Pancreas (tissue), 10 donors: ENCODE results near the gene THEMIS2. TPM values are rescaled to one million over a fixed set of nuclear protein-coding genes. Genes with fewer than 3 reads are reported as not detected.
A peak's percentile ranks its signal among the peaks of the same experiment; 100 is the strongest.
"Not testable (repeated sequence)": the region's sequence is repeated elsewhere in the genome, so short reads cannot be mapped to it uniquely, and the experiment has no call there.

Experiments
- ATAC-seq, 4 donors: fragments of 200-7000 bp; cut with Tn5 transposase; one replicate each; pipeline versions ENCODE4 v1.8.0 to v1.9.1; 2020; ENCODE audit warnings: mild to moderate bottlenecking in 4 of 4, moderate library complexity in 4 of 4
- DNase-seq, 6 donors: peaks; one replicate each; pipeline ENCODE4 v3.0.0-alpha.2; 2020
- FAIRE-seq: peaks from 2 replicates; lab custom pipeline; 2012; peaks lifted over from hg19 to GRCh38; lab: Jason Lieb, UNC
- H3K27ac ChIP-seq, 4 donors: fragments of 200-600 bp; sonication (generic); 1 replicate in 3 of 4; 2 replicates in 1 of 4; pipeline versions ENCODE4 v1.5.0 to v1.8.0; 2020
- H3K27me3 ChIP-seq, 4 donors: fragments of 200-600 bp; one replicate each; pipeline ENCODE4 v1.8.0; 2021
- H3K36me3 ChIP-seq, 3 donors: fragments of 200-600 bp; sonication (generic) in 1 of 3; one replicate each; pipeline versions ENCODE4 v1.5.0 to v1.8.0; 2020 to 2021
- H3K4me1 ChIP-seq, 3 donors: fragments of 200-600 bp; one replicate each; pipeline ENCODE4 v1.8.0; 2021
- H3K4me3 ChIP-seq, 4 donors: fragments of 200-600 bp; sonication (generic) in 2 of 4; one replicate each; pipeline versions ENCODE4 v1.5.0 to v1.8.0; 2020 to 2021
- H3K9me3 ChIP-seq, 4 donors: fragments of 200-600 bp; one replicate each; pipeline ENCODE4 v1.8.0; 2021
- WGBS, 2 donors: extraction: QIAGEN DNeasy Blood & Tissue Kit; methylation state at CpG; one replicate each; pipeline ENCODE4 v1.1.7; 2013; 5-methylcytosine and 5-hydroxymethylcytosine counted together
- intact Hi-C, 3 donors: fragments of 100-400 bp; cut with DNase I; formaldehyde crosslinking; loops; one replicate each; pipeline versions ENCODE4 v1.11.1 to v1.14.2; 2022
- polyA plus RNA-seq, 2 donors: library from polyadenylated mRNA; stranded (reverse); fragments of 200-250 nt; gene quantifications; one replicate each; pipeline ENCODE4 v1.2.3, GENCODE V29; 2013
- total RNA-seq, 6 donors: library from RNA; stranded (reverse); fragmentation: NEBNext Ultra II Directional in 4 of 6; extraction: Animal tissue kit (Norgen Biotek cat#: 25700) in 4 of 6; gene quantifications; one replicate each; pipeline versions ENCODE4 v1.2.1 to v1.2.4, GENCODE V29; 2021 to 2023
- TF ChIP-seq, protein P1 (sequence below), 4 donors: fragments of 200-600 bp; sonication (generic) in 3 of 4; IDR thresholded peaks; one replicate each; pipeline versions ENCODE4 v1.5.0 to v1.8.0; 2021; ENCODE audit warnings: antibody characterized with exemption in 4 of 4
- donor health status: healthy with polysubstance abuse.
- donor health status: DM: no; HTN: no; CAD: no; lungs with moderate emphysema.
- donor health status: DM: no; HTN: no; CAD: no.
- donor health status: control.
- donor health status: control.
- donor health status: Bipolar disorder and iron deficiency.
- donor health status: DM: yes; HTN: yes; CAD: no.
- donor health status: DM: no; HTN: no; CAD: no.
- donor health status: DM: no; HTN: no; CAD: no.
- donor health status: DM: yes; HTN: yes; CAD: no.

THEMIS2 gene
- total RNA-seq (10 to 100 TPM in 2 of 6 donors, 1 to 10 TPM in 3, under 1 TPM in 1; 0.98 to 19.1 (median 5.3) TPM), polyA plus RNA-seq (1 to 10 TPM; 4.3 to 5.7 TPM)

DNA sequence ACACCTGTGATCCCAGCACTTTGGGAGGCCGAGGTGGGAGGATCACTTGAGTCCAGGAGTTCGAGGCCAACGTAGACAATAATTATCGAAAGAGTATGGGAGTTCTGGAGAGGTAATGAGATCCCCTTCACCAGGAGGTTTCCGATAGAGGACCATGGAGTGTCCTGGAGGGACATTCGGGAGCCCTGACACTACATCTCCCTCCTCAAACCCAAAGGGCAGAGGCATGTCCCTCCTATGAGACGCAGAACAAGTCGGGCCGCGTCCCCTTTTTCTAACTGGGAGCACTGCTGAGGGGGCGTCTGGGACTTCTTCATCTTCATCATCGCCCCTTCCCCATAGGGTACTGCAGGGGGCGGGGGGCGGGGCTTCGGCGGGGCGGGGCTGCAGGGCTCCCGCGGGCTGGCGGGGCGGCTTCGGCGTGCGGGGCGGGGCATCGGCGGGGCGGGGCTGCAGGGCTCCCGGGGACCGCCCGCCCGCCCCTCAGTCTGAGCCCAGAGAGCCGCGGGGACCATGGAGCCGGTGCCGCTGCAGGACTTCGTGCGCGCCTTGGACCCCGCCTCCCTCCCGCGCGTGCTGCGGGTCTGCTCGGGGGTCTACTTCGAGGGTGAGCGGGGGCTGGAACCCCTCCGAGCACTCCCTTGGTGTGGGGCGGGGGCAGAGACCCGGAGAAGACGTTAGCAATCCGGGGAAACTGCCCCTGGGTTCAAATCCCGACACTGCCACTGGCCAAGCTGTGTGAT lies at the start of gene THEMIS2:
Gene THEMIS2 (plus strand): TSS at position 486 of the 743 bp plus-strand sequence. CDS start 28 bp downstream, at position 514.
- Histone ChIP-seq H3K9me3 (no peaks in the 10 kb centered on the region), H3K4me1 (peaks cover 0 to 2% (median 0%) of the 10 kb centered on the region in 3 donors), H3K4me3 (peak within 1 kb of the TSS; percentile 42 to 59 (median 46)), H3K27ac (peak within 1 kb of the TSS in 2 of 4 donors; percentile 69 to 75), H3K27me3 (no peaks in the 10 kb centered on the region), H3K36me3 (no peaks in the 10 kb centered on the region)
- intact Hi-C loops, result no loop called here
- TF ChIP-seq, protein P1, sequence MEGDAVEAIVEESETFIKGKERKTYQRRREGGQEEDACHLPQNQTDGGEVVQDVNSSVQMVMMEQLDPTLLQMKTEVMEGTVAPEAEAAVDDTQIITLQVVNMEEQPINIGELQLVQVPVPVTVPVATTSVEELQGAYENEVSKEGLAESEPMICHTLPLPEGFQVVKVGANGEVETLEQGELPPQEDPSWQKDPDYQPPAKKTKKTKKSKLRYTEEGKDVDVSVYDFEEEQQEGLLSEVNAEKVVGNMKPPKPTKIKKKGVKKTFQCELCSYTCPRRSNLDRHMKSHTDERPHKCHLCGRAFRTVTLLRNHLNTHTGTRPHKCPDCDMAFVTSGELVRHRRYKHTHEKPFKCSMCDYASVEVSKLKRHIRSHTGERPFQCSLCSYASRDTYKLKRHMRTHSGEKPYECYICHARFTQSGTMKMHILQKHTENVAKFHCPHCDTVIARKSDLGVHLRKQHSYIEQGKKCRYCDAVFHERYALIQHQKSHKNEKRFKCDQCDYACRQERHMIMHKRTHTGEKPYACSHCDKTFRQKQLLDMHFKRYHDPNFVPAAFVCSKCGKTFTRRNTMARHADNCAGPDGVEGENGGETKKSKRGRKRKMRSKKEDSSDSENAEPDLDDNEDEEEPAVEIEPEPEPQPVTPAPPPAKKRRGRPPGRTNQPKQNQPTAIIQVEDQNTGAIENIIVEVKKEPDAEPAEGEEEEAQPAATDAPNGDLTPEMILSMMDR (IDR thresholded peaks at IDR 0.05), result no peak
- ATAC-seq, result peak; percentile 80 to 91 (median 84)
- FAIRE-seq, result no peak
- DNase-seq, result peak; percentile 38 to 85 (median 60)
- WGBS, 2 donors, result 10 to 14% methylated on average over 33 to 53 of the region's 53 CpGs

DNA sequence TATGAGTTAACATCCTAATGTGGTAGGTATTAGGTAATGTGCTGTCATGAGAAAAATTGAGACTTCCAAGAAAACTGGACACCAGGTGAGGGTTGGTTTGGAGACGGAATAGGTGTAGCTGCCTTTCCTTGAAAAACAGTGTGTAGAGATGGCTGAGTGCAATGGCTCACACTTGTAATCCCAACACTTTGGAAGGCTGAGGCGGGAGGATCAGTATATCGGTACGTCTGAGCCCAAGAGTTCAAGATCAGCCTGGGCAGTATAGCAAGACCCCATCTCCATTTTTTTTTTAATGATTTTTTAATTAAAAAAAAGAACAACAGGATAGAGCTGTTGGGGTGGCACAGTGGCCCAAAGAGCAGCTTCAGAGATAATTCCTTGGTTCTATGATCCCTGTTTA lies 48.6 kb upstream of the THEMIS2 start:
- no peak overlapping the region for H3K27ac ChIP-seq
- TF ChIP-seq, protein P1 (IDR thresholded peaks at IDR 0.05), result no peak
- WGBS, 2 donors, result 96 to 98% methylated on average over 4 of the region's 4 CpGs
- no peak for FAIRE-seq
- intact Hi-C loops, result no loop called here
- peaks cover 0 to 13% (median 8%) of the 10 kb centered on the region in 3 donors for H3K36me3 ChIP-seq
- H3K4me3 ChIP-seq, result no peak overlapping the region
- H3K27me3 ChIP-seq, result no peaks in the 10 kb centered on the region
- no peaks in the 10 kb centered on the region for H3K4me1 ChIP-seq
- no peak for DNase-seq
- ATAC-seq, result no peak
- H3K9me3 ChIP-seq, result no peaks in the 10 kb centered on the region

DNA sequence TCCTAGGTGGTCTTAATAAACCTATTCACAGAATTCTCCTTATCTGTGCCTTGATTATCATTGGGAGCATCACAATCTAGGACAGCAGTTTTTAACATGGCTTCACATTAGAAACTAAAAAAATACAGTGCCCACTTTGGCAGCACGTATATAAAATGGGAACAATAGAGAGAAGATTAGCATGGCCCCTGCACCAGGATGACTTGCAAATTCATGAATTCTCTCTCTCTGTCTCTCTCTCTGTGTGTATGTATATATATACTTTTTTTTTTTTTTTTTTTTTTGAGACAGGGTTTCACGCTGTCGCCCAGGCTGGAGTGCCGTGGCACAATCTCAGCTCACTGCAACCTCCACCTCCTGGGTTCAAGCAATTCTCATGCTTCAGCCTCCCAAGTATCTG lies 47.9 kb upstream of the THEMIS2 start:
- Histone ChIP-seq H3K4me1 (no peaks in the 10 kb centered on the region), H3K4me3 (no peak overlapping the region), H3K36me3 (peaks cover 0 to 7% (median 4%) of the 10 kb centered on the region in 3 donors), H3K27ac (no peak overlapping the region), H3K9me3 (no peaks in the 10 kb centered on the region), H3K27me3 (no peaks in the 10 kb centered on the region)
- ATAC-seq, result no peak
- no peak for FAIRE-seq
- intact Hi-C loops, result no loop called here
- TF ChIP-seq, protein P1 (IDR thresholded peaks at IDR 0.05), result no peak
- DNase-seq, result no peak
- 94% methylated on average over 4 of the region's 4 CpGs for WGBS, 2 donors

DNA sequence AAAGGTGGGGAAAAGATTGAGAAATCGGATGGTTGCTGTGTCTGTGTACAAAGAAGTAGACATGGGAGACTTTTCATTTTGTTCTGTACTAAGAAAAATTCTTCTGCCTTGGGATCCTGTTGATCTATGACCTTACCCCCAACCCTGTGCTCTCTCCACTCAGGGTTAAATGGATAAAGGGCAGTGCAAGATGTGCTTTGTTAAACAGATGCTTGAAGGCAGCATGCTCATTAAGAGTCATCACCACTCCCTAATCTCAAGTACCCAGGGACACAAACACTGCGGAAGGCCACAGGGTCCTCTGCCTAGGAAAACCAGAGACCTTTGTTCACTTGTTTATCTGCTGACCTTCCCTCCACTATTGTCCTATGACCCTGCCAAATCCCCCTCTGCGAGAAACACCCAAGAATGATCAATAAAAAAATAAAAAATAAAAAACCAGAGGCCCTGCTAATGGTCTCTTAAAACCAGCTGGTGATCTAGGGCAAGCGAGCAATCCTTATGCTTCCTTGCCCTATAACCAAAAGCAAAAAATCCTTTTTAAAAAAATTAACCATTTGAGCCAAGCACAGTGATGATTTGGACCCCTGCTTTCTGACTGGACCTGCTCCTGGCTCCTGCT lies 42.9 kb upstream of the THEMIS2 start:
- WGBS, 2 donors, result 77 to 79% methylated on average over 3 of the region's 4 CpGs
- H3K27me3 ChIP-seq, ATAC-seq, H3K27ac ChIP-seq, intact Hi-C loops, DNase-seq, FAIRE-seq, H3K36me3 ChIP-seq, H3K9me3 ChIP-seq: not testable (repeated sequence)
- Histone ChIP-seq H3K4me1 (peaks cover 8 to 12% (median 8%) of the 10 kb centered on the region in 3 donors), H3K4me3 (peak overlapping the region in 1 of 4 donors; percentile 78)

DNA sequence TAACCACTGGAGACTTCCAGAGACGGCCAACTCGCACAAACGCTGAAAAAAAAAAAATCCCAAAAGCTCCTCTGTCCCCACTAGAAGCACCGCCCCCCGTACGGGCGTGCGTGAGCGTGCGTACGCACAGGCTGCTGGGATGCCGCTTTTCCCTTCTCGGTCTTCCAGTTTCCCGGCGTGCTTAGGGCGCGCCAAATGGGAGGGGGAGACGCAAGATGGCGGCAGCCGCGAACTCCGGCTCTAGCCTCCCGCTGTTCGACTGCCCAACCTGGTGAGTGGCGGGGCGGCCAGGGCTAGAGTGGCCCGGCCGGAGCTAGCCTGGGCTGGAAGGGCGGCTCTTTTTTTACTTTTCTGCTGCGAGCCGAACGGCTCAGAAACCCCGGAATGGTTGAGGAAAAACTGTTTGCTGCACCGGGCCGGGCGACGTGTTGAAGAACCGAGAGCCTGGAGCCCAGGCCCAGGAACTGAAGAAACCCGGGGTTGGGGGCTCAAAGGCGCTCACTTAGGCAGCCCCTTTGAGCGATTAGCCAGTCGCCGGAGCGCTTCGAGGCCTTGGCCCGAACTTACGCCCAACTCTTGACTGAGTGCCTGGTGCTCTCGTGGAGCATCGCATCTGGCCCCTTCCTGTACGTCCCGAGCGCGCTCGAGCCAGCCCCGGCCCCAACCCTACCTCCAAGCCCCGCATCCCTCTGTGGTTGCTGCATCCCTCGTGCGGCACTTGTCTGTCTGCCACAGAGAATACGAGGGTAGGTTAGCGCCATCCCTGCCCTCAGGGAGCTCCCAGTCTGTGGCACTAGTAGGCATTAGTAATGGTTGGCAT lies 41.5 kb upstream of the THEMIS2 start, which contains the start of gene PPP1R8:
Gene PPP1R8 (plus strand): TSS at position 162 of the 820 bp plus-strand sequence. CDS start 54 bp downstream, at position 216.
- no peaks in the 10 kb centered on the region for H3K9me3 ChIP-seq
- peak; percentile 100 for ATAC-seq
- no peak for FAIRE-seq
- WGBS, 2 donors, result 0% methylated on average over 60 of the region's 60 CpGs
- H3K27ac ChIP-seq, result peak within 1 kb of the TSS; percentile 63 to 87 (median 83)
- peaks cover 0 to 9% (median 0%) of the 10 kb centered on the region in 3 donors for H3K36me3 ChIP-seq
- peaks cover 8 to 12% (median 8%) of the 10 kb centered on the region in 3 donors for H3K4me1 ChIP-seq
- TF ChIP-seq, protein P1 (IDR thresholded peaks at IDR 0.05), result no peak
- H3K27me3 ChIP-seq, result no peaks in the 10 kb centered on the region
- DNase-seq, result peak; percentile 91 to 96 (median 92)
- intact Hi-C loops, result no loop called here
- H3K4me3 ChIP-seq, result peak within 1 kb of the TSS; percentile 63 to 97 (median 83)
